ENCODE results near the gene TRRAP.

TRRAP gene

GRCh38 chr7:99030951-99031350 lies 152.6 kb downstream of the TRRAP start:
- Histone ChIP-seq H3K27me3 (ENCODE audit: control insufficient read depth in 1 of 2, insufficient read depth in 2 of 2, low read length in 2 of 2) (no peaks in the 10 kb centered on the region), H3K36me3 (ENCODE audit: control insufficient read depth in 1 of 2, insufficient read depth in 2 of 2, low read length in 2 of 2) (peaks cover 41 to 81% of the 10 kb centered on the region in 2 donors), H3K4me1 (ENCODE audit: control insufficient read depth in 1 of 2, insufficient read depth in 2 of 2, low read length in 2 of 2) (peaks cover 0 to 4% of the 10 kb centered on the region in 2 donors), H3K9me3 (ENCODE audit: control insufficient read depth in 1 of 2, low read length in 2 of 2) (no peaks in the 10 kb centered on the region), H3K9ac (ENCODE audit: low read depth in 1 of 2, low read length in 2 of 2) (no peak overlapping the region), H3K27ac (ENCODE audit: low read depth, low read length) (no peak overlapping the region), H3K4me3 (ENCODE audit: low read depth in 1 of 2, low read length in 2 of 2) (no peak overlapping the region)

GRCh38 chr7:99031496-99031895 lies 153.2 kb downstream of the TRRAP start:
- Histone ChIP-seq H3K9me3 (ENCODE audit: control insufficient read depth in 1 of 2, low read length in 2 of 2) (no peaks in the 10 kb centered on the region), H3K4me3 (ENCODE audit: low read depth in 1 of 2, low read length in 2 of 2) (no peak overlapping the region), H3K9ac (ENCODE audit: low read depth in 1 of 2, low read length in 2 of 2) (no peak overlapping the region), H3K36me3 (ENCODE audit: control insufficient read depth in 1 of 2, insufficient read depth in 2 of 2, low read length in 2 of 2) (peaks cover 43 to 87% of the 10 kb centered on the region in 2 donors), H3K27ac (ENCODE audit: low read depth, low read length) (no peak overlapping the region), H3K27me3 (ENCODE audit: control insufficient read depth in 1 of 2, insufficient read depth in 2 of 2, low read length in 2 of 2) (no peaks in the 10 kb centered on the region), H3K4me1 (ENCODE audit: control insufficient read depth in 1 of 2, insufficient read depth in 2 of 2, low read length in 2 of 2) (peaks cover 0 to 4% of the 10 kb centered on the region in 2 donors)

DNA sequence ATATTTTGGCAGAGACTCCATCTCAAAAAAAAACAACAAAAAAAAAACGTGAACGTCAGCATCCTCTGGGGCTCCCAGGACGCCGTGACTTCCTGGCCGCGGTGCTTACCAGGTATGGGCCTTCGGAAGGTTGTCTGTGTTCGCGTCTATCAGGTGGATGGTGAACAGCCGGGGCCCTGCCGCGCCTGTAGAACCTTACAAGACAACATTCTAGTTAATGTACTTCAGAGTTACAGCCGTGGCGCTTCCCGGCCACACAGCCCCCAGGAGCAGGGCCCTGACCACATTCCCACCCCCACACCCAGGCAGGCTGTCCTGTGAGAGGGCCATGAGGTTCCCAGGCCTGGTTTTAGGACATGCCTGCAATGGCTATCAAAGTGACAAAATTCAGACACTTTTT lies 154.6 kb downstream of the TRRAP start:
- Histone ChIP-seq H3K4me3 (ENCODE audit: low read depth in 1 of 2, low read length in 2 of 2) (no peak overlapping the region), H3K36me3 (ENCODE audit: control insufficient read depth in 1 of 2, insufficient read depth in 2 of 2, low read length in 2 of 2) (peaks cover 53 to 98% of the 10 kb centered on the region in 2 donors), H3K9ac (ENCODE audit: low read depth in 1 of 2, low read length in 2 of 2) (no peak overlapping the region), H3K9me3 (ENCODE audit: control insufficient read depth in 1 of 2, low read length in 2 of 2) (no peaks in the 10 kb centered on the region), H3K27ac (ENCODE audit: low read depth, low read length) (no peak overlapping the region), H3K4me1 (ENCODE audit: control insufficient read depth in 1 of 2, insufficient read depth in 2 of 2, low read length in 2 of 2) (peaks cover 0 to 4% of the 10 kb centered on the region in 2 donors), H3K27me3 (ENCODE audit: control insufficient read depth in 1 of 2, insufficient read depth in 2 of 2, low read length in 2 of 2) (no peaks in the 10 kb centered on the region)

- Histone ChIP-seq H3K27me3 (ENCODE audit: control insufficient read depth in 1 of 2, insufficient read depth in 2 of 2, low read length in 2 of 2) (no peaks in the 10 kb centered on the region), H3K4me1 (ENCODE audit: control insufficient read depth in 1 of 2, insufficient read depth in 2 of 2, low read length in 2 of 2) (peaks cover 0 to 4% of the 10 kb centered on the region in 2 donors), H3K9ac (ENCODE audit: low read depth in 1 of 2, low read length in 2 of 2) (no peak overlapping the region), H3K27ac (ENCODE audit: low read depth, low read length) (no peak overlapping the region), H3K9me3 (ENCODE audit: control insufficient read depth in 1 of 2, low read length in 2 of 2) (no peaks in the 10 kb centered on the region), H3K36me3 (ENCODE audit: control insufficient read depth in 1 of 2, insufficient read depth in 2 of 2, low read length in 2 of 2) (peaks cover 56 to 98% of the 10 kb centered on the region in 2 donors), H3K4me3 (ENCODE audit: low read depth in 1 of 2, low read length in 2 of 2) (no peak overlapping the region)
Measured at GRCh38 chr7:99033765-99034164, 155.4 kb downstream of the TRRAP start.

GRCh38 chr7:99034932-99035722 lies 156.8 kb downstream of the TRRAP start:
- Histone ChIP-seq H3K9me3 (ENCODE audit: control insufficient read depth in 1 of 2, low read length in 2 of 2) (no peaks in the 10 kb centered on the region), H3K27ac (ENCODE audit: low read depth, low read length) (no peak overlapping the region), H3K27me3 (ENCODE audit: control insufficient read depth in 1 of 2, insufficient read depth in 2 of 2, low read length in 2 of 2) (no peaks in the 10 kb centered on the region), H3K36me3 (ENCODE audit: control insufficient read depth in 1 of 2, insufficient read depth in 2 of 2, low read length in 2 of 2) (peaks cover 53 to 95% of the 10 kb centered on the region in 2 donors), H3K9ac (ENCODE audit: low read depth in 1 of 2, low read length in 2 of 2) (no peak overlapping the region), H3K4me3 (ENCODE audit: low read depth in 1 of 2, low read length in 2 of 2) (no peak overlapping the region), H3K4me1 (ENCODE audit: control insufficient read depth in 1 of 2, insufficient read depth in 2 of 2, low read length in 2 of 2) (peaks cover 0 to 7% of the 10 kb centered on the region in 2 donors)

GRCh38 chr7:99035723-99036545 lies 157.6 kb downstream of the TRRAP start:
- H3K36me3 ChIP-seq (ENCODE audit: control insufficient read depth in 1 of 2, insufficient read depth in 2 of 2, low read length in 2 of 2) = peaks cover 46 to 93% of the 10 kb centered on the region in 2 donors
- H3K27me3 ChIP-seq (ENCODE audit: control insufficient read depth in 1 of 2, insufficient read depth in 2 of 2, low read length in 2 of 2) = no peaks in the 10 kb centered on the region
- H3K4me1 ChIP-seq (ENCODE audit: control insufficient read depth in 1 of 2, insufficient read depth in 2 of 2, low read length in 2 of 2) = peaks cover 5 to 13% of the 10 kb centered on the region in 2 donors
- no peak overlapping the region for H3K9ac ChIP-seq (ENCODE audit: low read depth in 1 of 2, low read length in 2 of 2)
- no peak overlapping the region for H3K4me3 ChIP-seq (ENCODE audit: low read depth in 1 of 2, low read length in 2 of 2)
- H3K9me3 ChIP-seq (ENCODE audit: control insufficient read depth in 1 of 2, low read length in 2 of 2) = no peaks in the 10 kb centered on the region
- no peak overlapping the region for H3K27ac ChIP-seq (ENCODE audit: low read depth, low read length)

- peaks cover 9 to 17% of the 10 kb centered on the region in 2 donors for H3K4me1 ChIP-seq (ENCODE audit: control insufficient read depth in 1 of 2, insufficient read depth in 2 of 2, low read length in 2 of 2)
- no peak overlapping the region for H3K27ac ChIP-seq (ENCODE audit: low read depth, low read length)
- H3K36me3 ChIP-seq (ENCODE audit: control insufficient read depth in 1 of 2, insufficient read depth in 2 of 2, low read length in 2 of 2) = peaks cover 39 to 90% of the 10 kb centered on the region in 2 donors
- no peak overlapping the region for H3K4me3 ChIP-seq (ENCODE audit: low read depth in 1 of 2, low read length in 2 of 2)
- no peaks in the 10 kb centered on the region for H3K9me3 ChIP-seq (ENCODE audit: control insufficient read depth in 1 of 2, low read length in 2 of 2)
- no peaks in the 10 kb centered on the region for H3K27me3 ChIP-seq (ENCODE audit: control insufficient read depth in 1 of 2, insufficient read depth in 2 of 2, low read length in 2 of 2)
- no peak overlapping the region for H3K9ac ChIP-seq (ENCODE audit: low read depth in 1 of 2, low read length in 2 of 2)
Measured at GRCh38 chr7:99036546-99037111, 158.3 kb downstream of the TRRAP start.

DNA sequence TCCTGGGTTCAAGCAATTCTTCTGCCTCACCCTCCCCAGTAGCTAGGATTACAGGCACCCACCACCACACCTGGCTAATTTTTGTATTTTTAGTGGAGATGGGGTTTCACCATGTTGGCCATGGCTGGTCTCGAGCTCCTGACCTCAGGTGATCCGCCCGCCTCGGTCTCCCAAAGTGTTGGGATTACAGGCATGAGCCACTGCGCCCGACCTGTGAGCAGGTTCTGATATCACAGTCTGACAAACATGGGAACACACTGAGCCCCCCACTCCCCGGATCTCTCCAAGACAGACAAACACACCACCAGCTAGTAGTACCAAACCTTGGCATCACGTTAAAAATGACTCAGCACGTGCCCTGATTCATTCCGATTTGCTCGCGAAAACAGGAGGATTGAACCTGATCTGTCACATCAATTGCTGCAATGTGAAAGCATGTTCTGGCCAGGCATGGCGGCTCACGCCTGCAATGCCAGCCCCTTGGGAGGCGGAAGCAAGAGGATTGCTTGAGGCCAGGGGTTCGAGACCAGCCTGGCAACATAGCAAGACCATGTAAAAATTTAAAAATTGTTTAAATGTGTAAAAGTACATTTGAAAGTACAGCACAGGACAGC lies 159.1 kb downstream of the TRRAP start:
- Histone ChIP-seq H3K4me3 (ENCODE audit: low read depth in 1 of 2, low read length in 2 of 2) (no peak overlapping the region), H3K9me3 (ENCODE audit: control insufficient read depth in 1 of 2, low read length in 2 of 2) (no peaks in the 10 kb centered on the region), H3K36me3 (ENCODE audit: control insufficient read depth in 1 of 2, insufficient read depth in 2 of 2, low read length in 2 of 2) (peaks cover 33 to 84% of the 10 kb centered on the region in 2 donors), H3K9ac (ENCODE audit: low read depth in 1 of 2, low read length in 2 of 2) (no peak overlapping the region), H3K27me3 (ENCODE audit: control insufficient read depth in 1 of 2, insufficient read depth in 2 of 2, low read length in 2 of 2) (no peaks in the 10 kb centered on the region), H3K4me1 (ENCODE audit: control insufficient read depth in 1 of 2, insufficient read depth in 2 of 2, low read length in 2 of 2) (peaks cover 16 to 22% of the 10 kb centered on the region in 2 donors), H3K27ac (ENCODE audit: low read depth, low read length) (no peak overlapping the region)

- Histone ChIP-seq H3K9me3 (ENCODE audit: control insufficient read depth in 1 of 2, low read length in 2 of 2) (no peaks in the 10 kb centered on the region), H3K27me3 (ENCODE audit: control insufficient read depth in 1 of 2, insufficient read depth in 2 of 2, low read length in 2 of 2) (no peaks in the 10 kb centered on the region), H3K4me3 (ENCODE audit: low read depth in 1 of 2, low read length in 2 of 2) (no peak overlapping the region), H3K36me3 (ENCODE audit: control insufficient read depth in 1 of 2, insufficient read depth in 2 of 2, low read length in 2 of 2) (peaks cover 36 to 80% of the 10 kb centered on the region in 2 donors), H3K4me1 (ENCODE audit: control insufficient read depth in 1 of 2, insufficient read depth in 2 of 2, low read length in 2 of 2) (peaks cover 16 to 22% of the 10 kb centered on the region in 2 donors), H3K27ac (ENCODE audit: low read depth, low read length) (no peak overlapping the region), H3K9ac (ENCODE audit: low read depth in 1 of 2, low read length in 2 of 2) (no peak overlapping the region)
Measured at GRCh38 chr7:99038086-99038855, 159.9 kb downstream of the TRRAP start.

Measured in duodenal mucosa (tissue), 2 donors.